ENCODE results near the gene BBS4.
"Not testable (repeated sequence)": the region's sequence is repeated elsewhere in the genome, so short reads cannot be mapped to it uniquely, and the experiment has no call there.

The BBS4 gene, protein sequence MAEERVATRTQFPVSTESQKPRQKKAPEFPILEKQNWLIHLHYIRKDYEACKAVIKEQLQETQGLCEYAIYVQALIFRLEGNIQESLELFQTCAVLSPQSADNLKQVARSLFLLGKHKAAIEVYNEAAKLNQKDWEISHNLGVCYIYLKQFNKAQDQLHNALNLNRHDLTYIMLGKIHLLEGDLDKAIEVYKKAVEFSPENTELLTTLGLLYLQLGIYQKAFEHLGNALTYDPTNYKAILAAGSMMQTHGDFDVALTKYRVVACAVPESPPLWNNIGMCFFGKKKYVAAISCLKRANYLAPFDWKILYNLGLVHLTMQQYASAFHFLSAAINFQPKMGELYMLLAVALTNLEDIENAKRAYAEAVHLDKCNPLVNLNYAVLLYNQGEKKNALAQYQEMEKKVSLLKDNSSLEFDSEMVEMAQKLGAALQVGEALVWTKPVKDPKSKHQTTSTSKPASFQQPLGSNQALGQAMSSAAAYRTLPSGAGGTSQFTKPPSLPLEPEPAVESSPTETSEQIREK

DNA sequence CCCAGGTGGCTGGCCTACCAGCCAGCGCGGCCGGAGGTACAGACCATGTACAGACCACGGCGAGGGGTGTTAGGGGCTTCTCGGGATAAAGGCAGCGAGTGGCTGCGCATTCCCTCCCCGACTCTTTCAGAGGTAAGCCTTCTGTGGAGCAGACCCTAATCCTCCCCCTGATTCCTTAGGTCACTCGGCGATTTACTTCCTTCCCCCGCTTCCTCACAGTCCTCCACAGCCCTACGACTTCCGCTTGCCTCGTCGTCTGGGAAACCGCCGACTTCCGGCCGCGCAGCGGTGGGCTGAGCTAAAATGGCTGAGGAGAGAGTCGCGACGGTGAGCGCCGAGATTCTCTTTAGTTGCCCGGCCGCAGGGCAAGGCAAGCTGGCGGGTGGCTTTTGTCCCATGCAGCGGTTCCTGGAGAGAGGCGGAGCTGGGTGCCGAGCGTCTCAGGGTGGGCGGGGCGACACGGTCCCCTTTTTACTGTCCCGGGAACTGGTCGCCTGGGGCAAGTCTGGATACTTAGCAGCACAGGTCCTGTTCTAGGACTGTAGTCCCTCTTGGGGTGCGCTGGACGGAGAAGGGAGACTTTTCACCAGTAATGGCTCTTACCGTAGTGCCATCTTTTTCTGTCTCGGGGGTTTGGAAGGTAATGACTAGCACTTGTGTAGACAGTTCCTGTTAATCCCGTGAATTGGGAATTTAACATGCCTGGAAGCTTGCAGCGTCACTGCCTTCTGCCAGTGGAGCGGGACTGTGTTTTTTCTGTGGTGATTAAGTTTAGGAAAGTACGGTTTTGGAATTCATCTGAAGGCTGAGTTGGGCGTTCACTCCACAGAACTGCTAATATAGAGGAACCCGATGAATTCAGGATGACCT, at the start of gene BBS4, which contains the start of gene HIGD2B:
Gene BBS4, plus strand, starts transcription at position 283 of the 870 bp plus-strand sequence. Its CDS starts 21 bp downstream, at position 304.
Gene HIGD2B, minus strand, starts transcription at position 258 of the 870 bp plus-strand sequence. CDS start 9,808 bp downstream, outside the sequence.
- peak; percentile 82 for DNase-seq (ENCODE audit: low spot score)

- not testable (repeated sequence) for DNase-seq (ENCODE audit: low spot score)
Observed at GRCh38 chr15:72636519-72637282, 49.3 kb upstream of the BBS4 start.

GRCh38 chr15:72639759-72640483, 46.1 kb upstream of the BBS4 start:
- not testable (repeated sequence) for DNase-seq (ENCODE audit: low spot score)

DNA sequence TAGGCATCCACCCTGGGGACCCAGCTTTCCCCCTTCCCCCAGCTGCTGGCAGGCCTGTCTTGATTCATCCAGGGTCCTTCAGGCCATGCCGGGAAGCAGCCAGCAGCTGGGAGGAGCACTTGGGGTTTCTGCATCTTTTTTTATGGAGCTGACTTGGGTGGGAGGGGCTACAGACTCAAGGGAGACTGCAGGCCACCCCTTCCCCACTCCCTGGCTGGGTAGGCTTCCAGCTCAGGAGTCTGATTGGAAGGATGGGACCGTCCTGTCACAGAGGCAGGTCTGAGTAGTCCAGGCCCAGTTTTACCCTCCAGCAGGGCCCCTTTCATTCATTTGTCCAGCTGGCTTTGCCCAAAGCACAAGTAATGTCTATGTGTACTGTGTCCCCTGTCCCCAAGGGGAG, 43.7 kb upstream of the BBS4 start:
- DNase-seq (ENCODE audit: low spot score): not testable (repeated sequence)

- not testable (repeated sequence) for DNase-seq (ENCODE audit: low spot score)
Observed at GRCh38 chr15:72648631-72649253, 37.3 kb upstream of the BBS4 start.

GRCh38 chr15:72654397-72654796, 31.6 kb upstream of the BBS4 start, which contains the start of gene GOLGA6B:
Gene GOLGA6B (plus strand): TSS chr15:72654697. CDS start chr15:72654738, 41 bp downstream.
- not testable (repeated sequence) for DNase-seq (ENCODE audit: low spot score)

- DNase-seq (ENCODE audit: low spot score): not testable (repeated sequence)
Observed at GRCh38 chr15:72656014-72656413, 30.0 kb upstream of the BBS4 start.

DNA sequence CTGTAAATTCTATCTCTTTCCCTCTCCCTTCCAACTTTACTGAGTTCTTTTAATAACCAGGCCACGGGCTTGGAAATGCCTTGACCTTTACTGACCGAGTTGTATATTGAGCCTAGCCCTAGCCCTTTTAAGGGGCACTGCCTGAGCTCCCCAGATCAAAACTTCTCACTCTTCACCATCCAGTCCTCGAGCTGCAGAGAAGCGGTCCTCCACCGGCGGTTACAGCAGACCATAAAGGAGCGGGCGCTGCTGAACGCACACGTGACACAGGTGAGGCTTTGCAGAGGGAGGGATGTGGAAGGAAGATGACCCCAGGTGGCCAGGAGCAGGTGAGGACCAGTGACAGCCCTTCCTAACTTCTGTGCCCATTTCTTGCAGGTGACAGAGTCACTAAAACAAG, 24.9 kb upstream of the BBS4 start:
- DNase-seq (ENCODE audit: low spot score): not testable (repeated sequence)

- DNase-seq (ENCODE audit: low spot score): not testable (repeated sequence)
Observed at GRCh38 chr15:72663931-72664330, 22.1 kb upstream of the BBS4 start.

DNA sequence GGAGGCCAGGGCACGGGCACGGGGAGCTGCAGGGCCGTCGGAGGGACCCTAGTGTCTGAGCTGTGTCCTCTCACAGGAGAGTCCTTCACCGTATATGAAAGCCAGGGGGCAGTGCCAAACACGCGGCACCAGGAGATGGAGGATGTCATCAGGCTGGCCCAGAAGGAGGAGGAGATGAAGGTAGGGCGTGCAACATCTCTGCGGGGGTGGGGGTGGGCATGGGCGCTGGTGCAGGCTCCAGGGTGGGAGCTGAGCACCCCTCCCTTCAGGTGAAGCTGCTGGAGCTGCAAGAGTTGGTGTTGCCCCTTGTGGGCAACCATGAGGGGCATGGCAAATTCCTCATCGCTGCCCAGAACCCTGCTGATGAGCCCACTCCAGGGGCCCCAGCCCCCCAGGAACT, 20.3 kb upstream of the BBS4 start:
- not testable (repeated sequence) for DNase-seq (ENCODE audit: low spot score)

DNA sequence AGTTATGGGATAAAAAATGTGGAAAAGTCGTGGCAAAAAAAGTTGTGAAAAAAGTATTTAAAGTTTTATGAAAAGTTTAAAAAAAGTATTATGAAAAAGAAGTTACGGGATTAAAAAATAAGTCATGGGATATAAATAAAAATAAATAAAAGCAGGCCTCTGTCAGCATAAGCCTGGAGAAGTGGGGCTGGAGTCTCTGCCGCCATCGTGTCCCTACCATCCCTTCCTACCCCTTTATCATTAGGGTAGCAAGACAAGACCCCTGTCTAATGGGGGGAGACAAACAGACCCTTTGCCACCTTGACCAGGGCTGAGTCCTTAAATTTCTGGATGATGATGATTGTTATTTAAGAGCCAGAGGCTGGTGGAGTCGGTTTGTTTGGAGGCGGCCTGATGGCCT, 16.2 kb upstream of the BBS4 start:
- not testable (repeated sequence) for DNase-seq (ENCODE audit: low spot score)

GRCh38 chr15:72670656-72671352, 15.2 kb upstream of the BBS4 start:
- DNase-seq (ENCODE audit: low spot score): peak; percentile 66

DNA sequence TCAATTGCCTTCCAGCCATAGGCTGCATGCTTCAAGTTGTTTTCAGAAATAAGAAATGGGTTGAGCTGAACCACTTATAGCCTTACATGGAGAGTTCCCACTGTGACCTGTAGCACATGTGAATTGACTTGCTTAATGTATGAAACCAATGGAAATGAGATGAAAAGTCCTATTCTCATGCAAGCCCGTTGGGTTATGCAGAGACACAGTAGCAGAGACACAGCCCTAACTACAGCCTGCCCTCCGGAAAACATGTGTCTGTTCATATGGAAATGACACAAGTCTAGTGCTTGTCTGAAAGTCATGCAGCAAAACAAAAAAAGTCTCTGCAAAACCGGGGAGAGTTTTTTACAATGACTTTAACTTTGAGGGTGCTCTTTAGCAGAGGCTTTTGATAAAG, 14.5 kb upstream of the BBS4 start:
- no peak for DNase-seq (ENCODE audit: low spot score)

DNA sequence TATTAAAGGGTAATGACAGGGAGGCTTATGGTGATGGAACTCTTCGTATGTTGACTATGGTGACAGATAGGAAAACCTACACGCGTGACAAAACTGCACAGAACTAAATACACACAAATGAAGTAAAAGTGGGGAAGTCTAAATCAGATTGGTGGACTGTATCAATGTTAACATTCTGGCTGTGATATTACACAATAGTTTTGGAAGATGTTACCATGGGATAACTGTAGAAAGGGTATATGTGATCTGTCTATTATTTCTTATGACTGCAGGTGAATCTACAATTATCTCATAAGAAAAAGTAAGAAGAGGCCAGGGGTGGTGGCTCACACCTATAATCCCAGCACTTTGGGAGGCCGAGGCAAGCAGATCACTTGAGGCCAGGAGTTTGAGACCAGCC, 9.2 kb upstream of the BBS4 start:
- no peak for DNase-seq (ENCODE audit: low spot score)

DNA sequence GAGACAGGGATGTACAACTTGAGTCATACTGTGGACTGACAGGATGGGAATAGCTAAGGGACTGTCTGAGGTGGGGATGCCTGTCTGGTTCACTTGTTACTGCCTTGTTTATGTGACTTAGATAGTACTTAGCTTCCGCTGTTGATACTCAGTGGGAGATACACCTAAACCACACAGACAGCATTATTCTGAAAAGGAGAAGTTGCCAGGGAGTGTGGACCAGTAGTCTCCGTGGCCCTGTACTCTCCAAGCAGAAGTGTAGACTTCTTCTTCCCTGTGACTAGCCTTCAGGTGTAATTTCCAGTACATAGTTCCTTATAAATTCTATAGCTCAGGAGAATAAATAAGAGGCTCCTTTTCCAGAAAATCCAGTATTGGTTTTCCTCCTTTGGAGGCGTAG, 5.1 kb upstream of the BBS4 start:
- DNase-seq (ENCODE audit: low spot score): no peak

DNA sequence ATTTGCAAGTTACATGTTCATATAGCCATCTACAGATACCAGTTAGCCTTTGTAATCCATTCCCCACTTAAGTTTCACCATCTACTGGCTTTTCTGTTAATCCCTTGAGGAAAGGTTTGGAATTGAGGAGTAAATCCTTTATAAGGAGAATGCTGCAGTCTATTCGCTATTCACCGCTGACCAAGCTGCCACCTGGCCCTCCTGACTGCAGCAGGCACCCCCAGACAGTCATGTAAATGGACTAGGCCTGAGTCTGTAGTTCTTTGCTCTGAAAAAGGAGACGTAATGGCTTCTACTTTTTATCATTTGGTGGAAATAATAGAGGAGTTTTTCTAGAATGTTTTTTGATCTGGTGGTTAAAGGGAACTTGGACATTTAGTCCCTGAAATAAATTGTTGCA, 3.2 kb upstream of the BBS4 start:
- no peak for DNase-seq (ENCODE audit: low spot score)

DNA sequence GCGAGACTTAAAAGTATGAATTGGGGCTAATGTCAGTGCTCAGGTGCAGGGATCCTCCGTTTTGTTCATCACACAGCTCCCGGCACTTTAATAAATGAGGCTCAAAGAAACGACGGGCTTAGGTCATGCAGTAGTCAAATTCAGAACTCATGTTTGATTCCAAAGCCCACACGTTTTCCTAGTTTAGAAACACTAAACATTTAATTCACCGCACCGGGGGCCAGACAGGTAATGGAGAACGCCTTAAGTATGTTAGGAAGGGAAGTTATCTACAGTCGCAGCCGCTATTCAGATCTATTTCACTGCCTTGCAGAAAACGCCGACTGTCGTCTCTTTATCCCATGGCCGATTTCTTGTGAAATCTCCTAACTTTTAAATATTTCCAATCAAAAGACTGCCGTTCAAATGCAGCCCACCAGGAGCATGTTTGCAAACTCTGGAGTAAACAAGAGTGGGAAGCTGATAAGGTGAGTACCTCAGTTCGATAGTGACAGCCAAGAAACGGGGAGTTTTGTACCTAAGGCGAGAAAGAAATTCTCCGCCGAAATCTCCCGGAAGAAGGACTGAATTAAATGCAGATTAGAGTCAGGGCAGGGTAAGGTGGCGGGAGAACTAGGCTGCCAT, 594 bp upstream of the BBS4 start:
- DNase-seq (ENCODE audit: low spot score): no peak

DNA sequence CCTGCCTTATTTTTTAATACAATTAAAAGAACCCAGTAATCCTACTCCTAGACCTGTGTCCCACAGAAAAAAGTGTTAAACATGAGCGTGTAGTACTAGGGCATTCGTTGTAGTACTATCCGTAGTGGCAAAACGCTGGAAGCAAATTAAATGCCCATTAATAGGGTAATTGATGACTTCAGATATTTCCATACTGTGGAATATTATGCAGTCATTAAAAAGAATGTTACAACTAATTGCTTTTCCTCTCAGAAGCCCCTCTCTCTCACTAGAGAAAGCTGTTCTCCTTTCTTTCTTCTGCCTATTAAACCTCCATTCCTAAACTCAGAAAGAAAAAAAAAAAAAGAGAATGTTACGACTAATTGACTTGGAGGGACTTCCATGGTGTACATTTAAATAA, 2.7 kb downstream of the BBS4 start:
- DNase-seq (ENCODE audit: low spot score): no peak

GRCh38 chr15:72690938-72691337, 4.9 kb downstream of the BBS4 start:
- DNase-seq (ENCODE audit: low spot score): no peak

Measured in HuH-7 (cell line).